Thyroid gland (tissue), 4 donors: ENCODE measurements around the gene HSF2BP.

Source experiments
- POLR2A ChIP-seq, 2 donors: fragments of 450-650 bp; IDR thresholded peaks; one replicate each; pipeline ENCODE4 v1.6.1; 2017; ENCODE audit warnings: antibody characterized with exemption in 2 of 2, mild to moderate bottlenecking in 2 of 2, moderate library complexity in 1 of 2
- TF ChIP-seq, protein P1 (sequence below), 6 experiments: fragments of 200-600 bp in 3 of 6; fragments of 450-650 bp in 3 of 6; sonication (generic) in 3 of 6; IDR thresholded peaks; one replicate each; pipeline ENCODE4 v1.5.1; 2016 to 2019; ENCODE audit warnings: antibody characterized with exemption in 6 of 6, mild to moderate bottlenecking in 2 of 6, inconsistent platforms in 1 of 6, moderate library complexity in 1 of 6

DNA sequence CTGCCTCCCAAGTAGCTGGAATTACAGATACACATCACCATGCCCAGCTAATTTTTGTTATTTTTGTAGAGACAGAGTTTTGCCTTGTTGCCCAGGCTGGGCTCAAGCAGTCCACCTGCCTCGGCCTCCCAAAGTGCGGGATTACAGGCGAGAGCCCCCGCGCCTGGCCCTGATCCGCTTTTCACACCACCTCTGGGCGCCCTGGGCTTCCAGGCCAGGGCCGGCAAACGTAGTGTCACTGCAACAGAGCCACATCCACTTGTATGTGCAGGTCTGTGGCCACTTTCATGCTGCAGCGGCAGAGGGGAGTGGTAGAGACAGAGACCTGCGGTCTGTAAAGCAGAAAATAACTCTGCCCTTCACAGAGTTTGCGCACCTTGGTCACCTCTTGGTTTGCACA is 29.6 kb upstream of the HSF2BP start:
- TF ChIP-seq, protein P1, sequence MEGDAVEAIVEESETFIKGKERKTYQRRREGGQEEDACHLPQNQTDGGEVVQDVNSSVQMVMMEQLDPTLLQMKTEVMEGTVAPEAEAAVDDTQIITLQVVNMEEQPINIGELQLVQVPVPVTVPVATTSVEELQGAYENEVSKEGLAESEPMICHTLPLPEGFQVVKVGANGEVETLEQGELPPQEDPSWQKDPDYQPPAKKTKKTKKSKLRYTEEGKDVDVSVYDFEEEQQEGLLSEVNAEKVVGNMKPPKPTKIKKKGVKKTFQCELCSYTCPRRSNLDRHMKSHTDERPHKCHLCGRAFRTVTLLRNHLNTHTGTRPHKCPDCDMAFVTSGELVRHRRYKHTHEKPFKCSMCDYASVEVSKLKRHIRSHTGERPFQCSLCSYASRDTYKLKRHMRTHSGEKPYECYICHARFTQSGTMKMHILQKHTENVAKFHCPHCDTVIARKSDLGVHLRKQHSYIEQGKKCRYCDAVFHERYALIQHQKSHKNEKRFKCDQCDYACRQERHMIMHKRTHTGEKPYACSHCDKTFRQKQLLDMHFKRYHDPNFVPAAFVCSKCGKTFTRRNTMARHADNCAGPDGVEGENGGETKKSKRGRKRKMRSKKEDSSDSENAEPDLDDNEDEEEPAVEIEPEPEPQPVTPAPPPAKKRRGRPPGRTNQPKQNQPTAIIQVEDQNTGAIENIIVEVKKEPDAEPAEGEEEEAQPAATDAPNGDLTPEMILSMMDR (IDR thresholded peaks at IDR 0.05) = no peak
- no peak for TF ChIP-seq POLR2A (IDR thresholded peaks at IDR 0.05)
